GM12801 (cell line): Measurements from ENCODE around the gene TSFM.

Experiments
- TF ChIP-seq, protein P1 (sequence below): IDR thresholded peaks from one replicate; pipeline ENCODE4 v1.5.1; 2011; ENCODE audit warnings: control low read depth; ENCODE audit not compliant: insufficient read length; ENCODE audit errors: extremely low read depth

TSFM gene

DNA sequence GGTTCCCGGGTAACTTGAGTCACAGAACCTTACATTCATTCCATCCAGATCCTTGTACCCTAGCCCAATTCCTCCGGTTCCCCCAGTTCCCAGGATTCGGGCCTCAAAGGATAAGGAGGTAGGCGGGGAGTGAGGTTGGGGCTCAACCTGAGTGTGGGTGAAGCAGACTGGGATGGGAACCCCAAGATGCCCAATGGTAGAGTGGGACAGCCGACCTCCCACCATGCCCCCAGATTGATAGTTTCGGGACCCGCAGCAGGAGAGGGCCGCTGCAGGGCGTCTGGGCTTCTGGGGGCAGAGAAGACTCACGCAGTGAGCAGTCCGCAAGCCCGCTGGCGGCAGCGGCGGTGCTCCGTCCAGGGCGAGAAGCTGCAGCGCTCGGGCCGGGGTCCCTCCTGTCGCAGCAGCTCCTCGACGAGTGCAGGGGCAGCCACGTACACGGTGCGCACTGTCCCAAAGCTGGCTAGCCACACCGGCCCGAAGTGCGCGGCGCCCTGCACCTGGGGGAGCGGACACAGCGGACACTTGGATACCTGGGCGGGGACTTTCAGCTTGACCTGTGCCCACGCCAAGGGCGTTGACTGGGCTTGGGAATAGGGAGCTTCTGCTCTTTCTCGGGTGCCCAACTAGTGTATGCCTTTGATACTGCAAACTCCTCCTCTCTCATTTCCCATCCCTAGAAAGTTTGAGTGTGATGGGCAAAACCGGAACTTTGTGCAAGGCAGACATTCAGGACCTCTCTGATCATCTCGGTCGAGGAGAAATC, 16.7 kb upstream of the TSFM start:
- TF ChIP-seq, protein P1, sequence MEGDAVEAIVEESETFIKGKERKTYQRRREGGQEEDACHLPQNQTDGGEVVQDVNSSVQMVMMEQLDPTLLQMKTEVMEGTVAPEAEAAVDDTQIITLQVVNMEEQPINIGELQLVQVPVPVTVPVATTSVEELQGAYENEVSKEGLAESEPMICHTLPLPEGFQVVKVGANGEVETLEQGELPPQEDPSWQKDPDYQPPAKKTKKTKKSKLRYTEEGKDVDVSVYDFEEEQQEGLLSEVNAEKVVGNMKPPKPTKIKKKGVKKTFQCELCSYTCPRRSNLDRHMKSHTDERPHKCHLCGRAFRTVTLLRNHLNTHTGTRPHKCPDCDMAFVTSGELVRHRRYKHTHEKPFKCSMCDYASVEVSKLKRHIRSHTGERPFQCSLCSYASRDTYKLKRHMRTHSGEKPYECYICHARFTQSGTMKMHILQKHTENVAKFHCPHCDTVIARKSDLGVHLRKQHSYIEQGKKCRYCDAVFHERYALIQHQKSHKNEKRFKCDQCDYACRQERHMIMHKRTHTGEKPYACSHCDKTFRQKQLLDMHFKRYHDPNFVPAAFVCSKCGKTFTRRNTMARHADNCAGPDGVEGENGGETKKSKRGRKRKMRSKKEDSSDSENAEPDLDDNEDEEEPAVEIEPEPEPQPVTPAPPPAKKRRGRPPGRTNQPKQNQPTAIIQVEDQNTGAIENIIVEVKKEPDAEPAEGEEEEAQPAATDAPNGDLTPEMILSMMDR: no peak

DNA sequence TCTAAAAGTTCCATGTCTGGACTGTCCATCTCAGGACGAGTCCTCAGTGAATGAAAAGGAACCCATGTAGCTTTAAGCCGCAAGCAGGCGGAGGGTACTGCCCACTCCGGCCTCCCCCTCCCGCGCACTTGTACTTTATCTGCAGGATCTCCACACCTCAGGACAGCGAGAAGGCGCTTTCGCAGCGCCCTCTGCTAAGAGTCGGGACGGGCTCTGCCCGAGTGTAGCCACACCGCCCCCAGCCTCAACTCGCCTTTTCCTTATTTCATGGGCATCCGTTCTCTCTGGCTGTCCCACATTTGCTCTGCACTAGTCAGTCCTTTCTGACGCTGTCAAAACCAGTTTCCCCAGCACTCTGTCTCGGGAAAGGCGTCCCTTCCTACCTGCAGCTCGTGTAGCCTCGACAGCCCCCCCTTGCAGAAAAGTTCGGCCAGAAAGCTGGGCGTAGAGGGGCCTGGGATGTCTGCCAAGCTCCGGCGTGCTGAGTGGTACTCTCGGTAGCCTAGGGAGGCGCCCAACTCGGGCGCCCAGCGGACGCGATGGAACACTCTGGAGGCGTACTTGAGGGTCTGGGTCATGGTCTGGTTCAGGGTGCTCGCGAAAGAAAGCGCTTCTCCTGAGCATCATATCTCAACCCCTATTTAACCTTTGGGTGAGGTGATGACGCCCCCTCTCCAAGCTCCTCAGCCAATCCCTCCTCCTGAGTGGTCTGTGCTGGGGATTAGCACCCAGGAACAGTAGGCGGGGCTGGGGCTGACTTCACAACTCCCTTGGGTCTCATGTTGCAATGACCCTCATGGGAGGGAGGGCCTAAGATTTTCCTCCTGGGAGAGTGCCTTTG, 15.9 kb upstream of the TSFM start, which contains the start of gene CYP27B1:
Gene CYP27B1, minus strand, starts transcription at position 615 of the 841 bp plus-strand sequence. Its CDS starts 37 bp downstream, at position 578.
- TF ChIP-seq, protein P1: no peak

DNA sequence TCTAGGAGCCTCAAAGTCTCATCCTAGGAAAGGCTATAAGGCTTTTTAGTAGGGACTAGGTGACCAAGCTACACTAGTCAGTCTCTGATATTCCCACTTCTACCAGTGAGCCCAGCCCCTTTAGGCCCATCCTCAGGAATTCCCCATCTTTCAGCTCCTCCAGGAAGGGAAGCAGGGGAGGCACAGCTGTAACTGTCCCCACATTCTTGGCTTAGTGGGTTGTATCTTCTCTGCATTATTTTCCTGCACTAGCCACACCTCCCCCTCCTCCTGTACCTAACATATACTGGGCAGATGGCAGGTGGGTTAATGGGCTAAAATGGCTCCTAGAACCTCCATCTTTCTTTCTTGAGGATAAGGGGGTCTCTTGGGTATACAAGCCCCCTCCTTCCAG, 15.3 kb upstream of the TSFM start:
- TF ChIP-seq, protein P1: no peak

DNA sequence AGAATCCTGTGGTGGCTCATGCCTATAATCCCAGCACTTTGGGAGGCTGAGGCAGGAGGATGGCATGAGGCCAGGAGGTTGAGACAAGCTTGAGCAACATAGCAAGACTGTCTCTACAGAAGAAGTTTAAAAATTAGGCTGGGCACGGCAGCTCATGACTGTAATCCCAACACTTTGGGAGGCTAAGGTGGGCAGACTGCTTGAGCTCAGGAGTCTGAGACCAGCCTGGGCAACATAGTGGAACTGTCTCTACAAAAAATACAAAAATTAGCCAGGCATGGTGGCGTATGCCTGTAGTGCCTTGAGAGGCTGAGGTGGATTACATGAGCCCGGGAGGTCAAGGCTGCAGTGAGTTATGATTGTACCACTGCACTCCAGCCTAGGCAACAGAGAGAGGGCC, 14.7 kb upstream of the TSFM start:
- TF ChIP-seq, protein P1: no peak

DNA sequence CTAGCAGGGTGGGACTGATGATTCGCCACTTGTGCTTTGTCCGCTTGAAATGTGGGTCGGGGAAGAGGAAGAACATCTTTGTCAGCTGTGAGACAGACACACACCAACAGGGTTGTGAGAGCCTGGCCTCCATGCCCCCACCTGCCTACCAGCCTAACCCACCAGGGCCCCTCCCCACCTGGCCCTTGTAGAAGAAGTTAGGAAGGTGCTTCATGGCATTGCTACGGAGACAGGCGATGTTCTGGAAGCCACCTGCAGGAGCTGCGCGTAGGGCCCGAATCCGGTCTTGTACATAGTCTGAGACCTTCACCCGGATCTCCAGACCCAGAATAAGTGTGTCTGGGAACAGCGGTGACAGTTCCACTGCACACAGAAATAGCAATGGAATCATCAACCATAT, 13.0 kb upstream of the TSFM start:
- TF ChIP-seq, protein P1: no peak

DNA sequence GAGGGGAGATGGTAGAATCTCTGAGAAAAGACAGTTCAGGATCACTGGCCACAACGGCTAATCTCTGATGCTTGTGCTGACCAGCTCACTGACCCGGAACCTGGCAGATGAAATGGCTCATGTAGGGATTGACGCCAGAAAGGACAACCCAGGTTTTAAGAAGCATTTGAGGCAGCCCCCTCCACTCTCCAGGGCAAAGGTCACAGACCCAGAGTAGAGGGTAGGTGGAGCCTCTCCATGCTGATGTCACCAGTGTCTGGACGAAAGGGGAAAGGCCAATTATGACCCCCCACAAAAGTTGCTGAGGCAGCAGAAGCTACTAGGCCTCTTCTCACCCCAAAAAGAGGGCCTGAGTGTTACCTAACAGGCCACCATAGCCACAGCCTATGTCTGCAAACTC, 11.9 kb upstream of the TSFM start:
- TF ChIP-seq, protein P1: no peak

DNA sequence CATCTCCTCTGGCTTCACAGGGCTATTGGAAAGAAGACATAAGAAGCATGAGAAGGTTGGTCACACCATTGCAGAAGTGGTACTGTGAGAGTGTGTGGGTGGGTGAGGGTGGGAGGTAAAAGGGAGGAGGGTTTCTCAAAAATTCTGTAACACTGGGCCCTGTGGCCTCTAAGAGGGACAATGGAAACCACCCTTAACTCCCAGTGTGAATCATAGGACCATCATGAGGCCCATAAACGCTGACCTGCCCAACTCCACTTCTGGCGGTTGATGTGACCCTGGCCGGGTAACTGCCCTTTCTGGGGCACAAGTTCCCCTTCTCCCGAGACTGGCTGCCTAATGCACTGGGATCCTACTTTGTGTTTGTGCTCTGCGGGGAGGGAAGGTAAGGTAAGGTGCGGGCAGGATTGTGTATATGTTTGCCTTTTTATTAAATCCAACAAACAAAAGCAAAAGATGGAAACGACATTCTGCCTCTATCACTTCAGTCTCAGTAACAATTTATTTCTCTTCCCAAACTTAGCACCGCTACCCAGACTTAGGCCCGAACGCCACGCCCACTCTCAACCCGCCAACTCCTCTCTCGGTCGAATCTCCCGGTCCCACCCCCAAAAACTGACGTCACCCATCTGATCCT, 11.2 kb upstream of the TSFM start:
- TF ChIP-seq, protein P1: no peak
